ENCODE measurements around the gene SPART. TPM values are rescaled to one million over a fixed set of nuclear protein-coding genes. Genes with fewer than 3 reads are reported as not detected.
"Not testable (repeated sequence)": the region's sequence is repeated elsewhere in the genome, so short reads cannot be mapped to it uniquely, and the experiment has no call there.

The SPART gene
- total RNA-seq, 2 donors from 2014 or later: 41.9 to 52.8 TPM

- no peaks in the 10 kb centered on the region for H3K4me1 ChIP-seq (replicated peaks)
Measured at GRCh38 chr13:36342715-36343114, 3.5 kb downstream of the SPART start.

GRCh38 chr13:36341718-36342117 is 4.5 kb downstream of the SPART start:
- intact Hi-C loops (cut with DNase I): no loop called here
- Histone ChIP-seq H3K4me3 (no peak overlapping the region), H3K4me1 (replicated peaks) (no peaks in the 10 kb centered on the region), H3K9me3 (no peaks in the 10 kb centered on the region), H3K27me3 (replicated peaks; ENCODE audit: insufficient read depth) (no peaks in the 10 kb centered on the region), H3K27ac (no peak overlapping the region), H3K36me3 (no peaks in the 10 kb centered on the region)
- TF ChIP-seq CTCF (IDR thresholded peaks at IDR 0.05) (no peak), POLR2AphosphoS5 (IDR thresholded peaks at IDR 0.05) (no peak), POLR2A (IDR thresholded peaks at IDR 0.05) (no peak)
- WGBS: 71% methylated on average over 1 of the region's 1 CpG
- DNase-seq (ENCODE audit: low spot score): no peak

More at GRCh38 chr13:36342715-36343114, 3.5 kb downstream of the SPART start:
- DNase-seq (ENCODE audit: low spot score): no peak
- intact Hi-C loops (cut with DNase I): no loop called here
- H3K27me3 ChIP-seq (replicated peaks; ENCODE audit: insufficient read depth): no peaks in the 10 kb centered on the region
- WGBS: 94% methylated on average over 2 of the region's 2 CpGs
- no peak overlapping the region for H3K27ac ChIP-seq
- H3K36me3 ChIP-seq: no peaks in the 10 kb centered on the region
- H3K4me3 ChIP-seq: no peak overlapping the region
- H3K9me3 ChIP-seq: no peaks in the 10 kb centered on the region
- TF ChIP-seq POLR2A (IDR thresholded peaks at IDR 0.05): no peak
- TF ChIP-seq CTCF (IDR thresholded peaks at IDR 0.05): no peak
- no peak for TF ChIP-seq POLR2AphosphoS5 (IDR thresholded peaks at IDR 0.05)

GRCh38 chr13:36339600-36340155 is 6.5 kb downstream of the SPART start:
- no peak for DNase-seq (ENCODE audit: low spot score)
- no peaks in the 10 kb centered on the region for H3K27me3 ChIP-seq (replicated peaks; ENCODE audit: insufficient read depth)
- no peak overlapping the region for H3K4me3 ChIP-seq
- no peak overlapping the region for H3K27ac ChIP-seq
- H3K9me3 ChIP-seq: no peaks in the 10 kb centered on the region
- no peaks in the 10 kb centered on the region for H3K36me3 ChIP-seq
- no peaks in the 10 kb centered on the region for H3K4me1 ChIP-seq (replicated peaks)
- TF ChIP-seq POLR2AphosphoS5 (IDR thresholded peaks at IDR 0.05): no peak
- TF ChIP-seq CTCF (IDR thresholded peaks at IDR 0.05): no peak
- no peak for TF ChIP-seq POLR2A (IDR thresholded peaks at IDR 0.05)
- 94% methylated on average over 4 of the region's 4 CpGs for WGBS
- intact Hi-C loops (cut with DNase I): no loop called here

GRCh38 chr13:36337938-36338641 is 8.1 kb downstream of the SPART start:
- H3K36me3 ChIP-seq: no peaks in the 10 kb centered on the region
- no peaks in the 10 kb centered on the region for H3K9me3 ChIP-seq
- no peak for TF ChIP-seq POLR2A (IDR thresholded peaks at IDR 0.05)
- no peak for TF ChIP-seq POLR2AphosphoS5 (IDR thresholded peaks at IDR 0.05)
- no peak for TF ChIP-seq CTCF (IDR thresholded peaks at IDR 0.05)
- no peak for DNase-seq (ENCODE audit: low spot score)
- intact Hi-C loops (cut with DNase I): no loop called here
- no peaks in the 10 kb centered on the region for H3K4me1 ChIP-seq (replicated peaks)
- H3K27me3 ChIP-seq (replicated peaks; ENCODE audit: insufficient read depth): no peaks in the 10 kb centered on the region
- H3K27ac ChIP-seq: no peak overlapping the region
- no peak overlapping the region for H3K4me3 ChIP-seq
- 82% methylated on average over 3 of the region's 3 CpGs for WGBS

GRCh38 chr13:36332986-36333385 is 13.2 kb downstream of the SPART start:
- Histone ChIP-seq H3K27ac (no peak overlapping the region), H3K36me3 (no peaks in the 10 kb centered on the region), H3K4me3 (no peak overlapping the region), H3K4me1 (replicated peaks) (no peaks in the 10 kb centered on the region), H3K27me3 (replicated peaks; ENCODE audit: insufficient read depth) (no peaks in the 10 kb centered on the region), H3K9me3 (no peaks in the 10 kb centered on the region)
- intact Hi-C loops (cut with DNase I): no loop called here
- TF ChIP-seq POLR2A (IDR thresholded peaks at IDR 0.05): no peak
- TF ChIP-seq CTCF (IDR thresholded peaks at IDR 0.05): no peak
- no peak for TF ChIP-seq POLR2AphosphoS5 (IDR thresholded peaks at IDR 0.05)
- DNase-seq (ENCODE audit: low spot score): no peak

GRCh38 chr13:36332255-36332654 is 13.9 kb downstream of the SPART start:
- H3K36me3 ChIP-seq; DNase-seq (ENCODE audit: low spot score); intact Hi-C loops (cut with DNase I); H3K9me3 ChIP-seq; H3K4me1 ChIP-seq (replicated peaks); H3K27ac ChIP-seq; H3K27me3 ChIP-seq (replicated peaks; ENCODE audit: insufficient read depth); H3K4me3 ChIP-seq: not testable (repeated sequence)
